MM.1S (cell line): Measurements from ENCODE around the gene GLIS2.

Experiments used
- DNase-seq: peaks from one replicate; pipeline ENCODE4 v3.0.0-alpha.2; 2015
- H2AFZ ChIP-seq: fragments of 300-600 bp; sonication (generic); 2 replicates; pipeline ENCODE4 v1.6.0; 2016; ENCODE audit warnings: antibody characterized with exemption, low read length
- H3F3A ChIP-seq: fragments of 300-600 bp; sonication (generic); 2 replicates; pipeline ENCODE4 v1.6.1; 2016; ENCODE audit warnings: mild to moderate bottlenecking, antibody characterized with exemption, low read length, moderate library complexity, mixed read lengths; ENCODE audit not compliant: insufficient read depth
- H3K27ac ChIP-seq: fragments of 300-600 bp; sonication (generic); 2 replicates; pipeline ENCODE4 v1.5.1; 2016; ENCODE audit warnings: mild to moderate bottlenecking, low read length
- H3K27me3 ChIP-seq: fragments of 300-600 bp; sonication (generic); replicated peaks from 2 replicates; pipeline ENCODE4 v1.6.0; 2016; ENCODE audit warnings: low read length; ENCODE audit not compliant: insufficient read depth
- H3K36me3 ChIP-seq: fragments of 300-600 bp; sonication (generic); replicated peaks from 2 replicates; pipeline ENCODE4 v1.6.1; 2016; ENCODE audit warnings: mild to moderate bottlenecking, low read length, mixed read lengths; ENCODE audit not compliant: insufficient read depth
- H3K4me1 ChIP-seq: fragments of 300-600 bp; sonication (generic); 2 replicates; pipeline ENCODE4 v1.6.1; 2016; ENCODE audit warnings: low read length, mixed read lengths
- H3K4me2 ChIP-seq: fragments of 300-600 bp; sonication (generic); 2 replicates; pipeline ENCODE4 v1.6.0; 2016; ENCODE audit warnings: low read depth, low read length
- H3K4me3 ChIP-seq: fragments of 300-600 bp; sonication (generic); 2 replicates; pipeline ENCODE4 v1.5.1; 2016; ENCODE audit warnings: low read length, mixed read lengths
- H3K79me2 ChIP-seq: fragments of 300-600 bp; sonication (generic); 2 replicates; pipeline ENCODE4 v1.6.1; 2016; ENCODE audit warnings: mixed run types, low read length, mixed read lengths
- H3K9ac ChIP-seq: fragments of 300-600 bp; sonication (generic); 2 replicates; pipeline ENCODE4 v1.6.1; 2016; ENCODE audit warnings: low read length, mixed read lengths
- H3K9me2 ChIP-seq: fragments of 300-600 bp; sonication (generic); replicated peaks from 2 replicates; pipeline ENCODE4 v1.6.1; 2016; ENCODE audit warnings: mild to moderate bottlenecking, low read length, mixed read lengths; ENCODE audit not compliant: insufficient read depth
- H3K9me3 ChIP-seq: fragments of 300-600 bp; sonication (generic); replicated peaks from 2 replicates; pipeline ENCODE4 v1.6.1; 2016; ENCODE audit warnings: mild to moderate bottlenecking, low read length, mixed read lengths; ENCODE audit not compliant: insufficient read depth
- H4K20me1 ChIP-seq: fragments of 300-600 bp; sonication (generic); 2 replicates; pipeline ENCODE4 v1.6.1; 2016; ENCODE audit warnings: mild to moderate bottlenecking, low read length, moderate library complexity, mixed read lengths; ENCODE audit not compliant: insufficient read depth
- CTCF ChIP-seq: fragments of 300-600 bp; sonication (generic); IDR thresholded peaks from 2 replicates; pipeline ENCODE4 v1.5.1; 2016; ENCODE audit warnings: antibody characterized with exemption, low read length, mixed read lengths
- EZH2 ChIP-seq: fragments of 300-600 bp; sonication (generic); optimal IDR thresholded peaks from 2 replicates; pipeline ENCODE3; 2017; ENCODE audit warnings: low read depth, mild to moderate bottlenecking, antibody characterized with exemption, low read length, mixed read lengths
- EZH2phosphoT487 ChIP-seq: fragments of 300-600 bp; sonication (generic); IDR thresholded peaks from 2 replicates; pipeline ENCODE4 v1.6.1; 2018; ENCODE audit warnings: antibody characterized with exemption, low read length

Gene GLIS2

GRCh38 chr16:4315186-4316107 is at the start of gene GLIS2:
TSS of gene GLIS2 (plus strand) at chr16:4316067. CDS start at chr16:4332281, 16,214 bp downstream.
- no peak within 1 kb of the TSS for H3K27ac ChIP-seq
- H4K20me1 ChIP-seq: no peaks in the 10 kb centered on the region
- H3F3A ChIP-seq: 0 out of 2 replicates have a peak, but pooled peaks cover 5% of the 10 kb centered on the region
- TF ChIP-seq EZH2 (peak; percentile 45), CTCF (no peak), EZH2phosphoT487 (no peak)
- H2AFZ ChIP-seq: peak within 1 kb of the TSS; percentile 61
- no peaks in the 10 kb centered on the region for H3K9me2 ChIP-seq
- peak; percentile 39 for DNase-seq
- H3K36me3 ChIP-seq: no peaks in the 10 kb centered on the region
- H3K79me2 ChIP-seq: no peaks in the 10 kb centered on the region
- H3K9ac ChIP-seq: no peak within 1 kb of the TSS
- H3K27me3 ChIP-seq: peaks cover 49% of the 10 kb centered on the region
- no peaks in the 10 kb centered on the region for H3K9me3 ChIP-seq
- H3K4me2 ChIP-seq: peak within 1 kb of the TSS; percentile 88
- 0 out of 2 replicates have a peak, but pooled peaks cover 14% of the 10 kb centered on the region for H3K4me1 ChIP-seq
- peak within 1 kb of the TSS; percentile 64 for H3K4me3 ChIP-seq

- no peak for TF ChIP-seq CTCF
- TF ChIP-seq EZH2phosphoT487: no peak
- TF ChIP-seq EZH2: no peak
- Histone ChIP-seq H3F3A (0 out of 2 replicates have a peak, but pooled peaks cover 2% of the 10 kb centered on the region), H3K36me3 (no peaks in the 10 kb centered on the region; the same call in 1 of the 2 replicates), H3K4me1 (peaks cover 9% of the 10 kb centered on the region), H3K9ac (no peak overlapping the region), H3K27me3 (no peaks in the 10 kb centered on the region), H2AFZ (no peak overlapping the region), H4K20me1 (peaks cover 11% of the 10 kb centered on the region), H3K9me2 (no peaks in the 10 kb centered on the region), H3K79me2 (peaks cover 100% of the 10 kb centered on the region), H3K27ac (no peak overlapping the region), H3K4me3 (no peak overlapping the region), H3K9me3 (no peaks in the 10 kb centered on the region), H3K4me2 (no peak overlapping the region)
- DNase-seq: no peak
Measured at GRCh38 chr16:4266372-4266771, 49.5 kb upstream of the GLIS2 start.

- H2AFZ ChIP-seq: no peak overlapping the region
- H3K9me2 ChIP-seq: no peaks in the 10 kb centered on the region
- no peaks in the 10 kb centered on the region for H3K9me3 ChIP-seq
- H3K4me1 ChIP-seq: peaks cover 9% of the 10 kb centered on the region
- peaks cover 73% of the 10 kb centered on the region for H3K79me2 ChIP-seq
- peak overlapping the region; percentile 98 for H3K4me2 ChIP-seq
- no peak overlapping the region for H3K4me3 ChIP-seq
- TF ChIP-seq EZH2phosphoT487 (no peak), EZH2 (no peak), CTCF (no peak)
- no peaks in the 10 kb centered on the region for H3K36me3 ChIP-seq
- H4K20me1 ChIP-seq: peaks cover 6% of the 10 kb centered on the region
- no peak overlapping the region for H3K27ac ChIP-seq
- H3F3A ChIP-seq: peaks cover 22% of the 10 kb centered on the region
- DNase-seq: no peak
- H3K9ac ChIP-seq: no peak overlapping the region
- no peaks in the 10 kb centered on the region for H3K27me3 ChIP-seq
Measured at GRCh38 chr16:4270091-4270490, 45.8 kb upstream of the GLIS2 start.
